Right ventricle myocardium superior (tissue), 1 donor: Measurements from ENCODE around the gene TOX2. TPM values are rescaled to one million over a fixed set of nuclear protein-coding genes. Genes with fewer than 3 reads are reported as not detected.

Source experiments
- ATAC-seq: fragments of 200-7000 bp; cut with Tn5 transposase; one replicate; pipeline ENCODE4 v1.9.1; 2020; ENCODE audit warnings: mild to moderate bottlenecking; ENCODE audit not compliant: poor library complexity
- DNase-seq: peaks from one replicate; pipeline ENCODE4 v3.0.0-alpha.2; 2020
- intact Hi-C: fragments of 100-400 bp; cut with DNase I; formaldehyde crosslinking; loops from one replicate; pipeline ENCODE4 v1.11.2; 2022
- total RNA-seq: library from RNA; stranded (reverse); fragmentation: NEBNext Ultra II Directional; extraction: Animal tissue kit (Norgen Biotek cat#: 25700); gene quantifications from one replicate; pipeline ENCODE4 v1.2.1, GENCODE V29; 2021
- donor health status: DM: no; HTN: yes; CAD: no; lungs with severe emphysema.

TOX2 gene
- total RNA-seq, 1 donor from 2014 or later, result 0.46 TPM

- intact Hi-C loops, result no loop called here
- peak; percentile 77 for DNase-seq
- ATAC-seq, result peak; percentile 68
These were observed 35.3 kb downstream of the TOX2 start for GRCh38 chr20:43949741-43950618.

GRCh38 chr20:43953919-43954592 is 39.4 kb downstream of the TOX2 start:
- ATAC-seq, result no peak
- no peak for DNase-seq
- intact Hi-C loops, result no loop called here

- intact Hi-C loops, result no loop called here
- ATAC-seq, result no peak
- no peak for DNase-seq
These were observed 40.0 kb downstream of the TOX2 start for GRCh38 chr20:43954704-43955061.

- DNase-seq (no peak), ATAC-seq (peak; percentile 69)
- intact Hi-C loops, result no loop called here
These were observed 40.6 kb downstream of the TOX2 start for GRCh38 chr20:43955062-43955749.

- no peak for ATAC-seq
- DNase-seq, result no peak
- intact Hi-C loops, result no loop called here
These were observed 41.1 kb downstream of the TOX2 start for GRCh38 chr20:43955750-43956191.

GRCh38 chr20:43957392-43957791 is 42.7 kb downstream of the TOX2 start:
- ATAC-seq (no peak), DNase-seq (no peak)
- intact Hi-C loops, result no loop called here

- ATAC-seq (no peak), DNase-seq (no peak)
- intact Hi-C loops, result no loop called here
These were observed 44.0 kb downstream of the TOX2 start for GRCh38 chr20:43958626-43959025.

- intact Hi-C loops, result no loop called here
- ATAC-seq (peak; percentile 61), DNase-seq (no peak)
These were observed 44.6 kb downstream of the TOX2 start for GRCh38 chr20:43959079-43959919.

- DNase-seq, result no peak
These were observed 45.2 kb downstream of the TOX2 start for GRCh38 chr20:43959920-43960227.

GRCh38 chr20:43960231-43960630 is 45.6 kb downstream of the TOX2 start:
- ATAC-seq, result no peak
- DNase-seq, result no peak
- intact Hi-C loops, result no loop called here

More at GRCh38 chr20:43959920-43960227, 45.2 kb downstream of the TOX2 start:
- ATAC-seq, result no peak
- intact Hi-C loops, result no loop called here

GRCh38 chr20:43961116-43961515 is 46.5 kb downstream of the TOX2 start:
- DNase-seq (no peak), ATAC-seq (no peak)
- intact Hi-C loops, result no loop called here

- no peak for DNase-seq
- intact Hi-C loops, result no loop called here
- no peak for ATAC-seq
These were observed 47.2 kb downstream of the TOX2 start for GRCh38 chr20:43961541-43962471.

GRCh38 chr20:43962530-43962929 is 47.9 kb downstream of the TOX2 start:
- intact Hi-C loops, result no loop called here
- DNase-seq (no peak), ATAC-seq (no peak)

- ATAC-seq, result no peak
- no peak for DNase-seq
- intact Hi-C loops, result no loop called here
These were observed 48.6 kb downstream of the TOX2 start for GRCh38 chr20:43963233-43963632.

- DNase-seq (peak; percentile 73), ATAC-seq (peak; percentile 73)
- intact Hi-C loops, result no loop called here
These were observed 49.5 kb downstream of the TOX2 start for GRCh38 chr20:43963872-43964791.

- no peak for DNase-seq
These were observed 53.8 kb downstream of the TOX2 start for GRCh38 chr20:43968341-43969000.

More at GRCh38 chr20:43968341-43969000, 53.8 kb downstream of the TOX2 start:
- intact Hi-C loops, result no loop called here
- no peak for ATAC-seq
